H9 (cell line): Measurements from ENCODE around the gene DUSP5. TPM values are rescaled to one million over a fixed set of nuclear protein-coding genes. Genes with fewer than 3 reads are reported as not detected.

Source experiments
- DNase-seq: peaks from one replicate; pipeline ENCODE4 v3.0.0-alpha.2; 2017
- H2AFZ ChIP-seq: one replicate; pipeline ENCODE4 v1.6.1; 2013; ENCODE audit warnings: mild to moderate bottlenecking, low read length, control low read depth, moderate library complexity
- H2AK5ac ChIP-seq: 2 replicates; pipeline ENCODE4 v1.6.1; 2013; ENCODE audit warnings: low read length, control low read depth, mixed read lengths; ENCODE audit not compliant: insufficient read length
- H2BK120ac ChIP-seq: one replicate; pipeline ENCODE4 v1.6.1; 2013; ENCODE audit warnings: low read depth, mild to moderate bottlenecking, low read length, control low read depth, inconsistent platforms; ENCODE audit not compliant: poor library complexity, severe bottlenecking
- H2BK12ac ChIP-seq: 2 replicates; pipeline ENCODE4 v1.6.1; 2013; ENCODE audit warnings: low read length, control low read depth, mixed read lengths, low read depth; ENCODE audit not compliant: insufficient read length
- H2BK15ac ChIP-seq: 2 replicates; pipeline ENCODE4 v1.6.1; 2013; ENCODE audit warnings: low read depth, low read length, control low read depth
- H2BK20ac ChIP-seq: one replicate; pipeline ENCODE4 v1.6.1; 2013; ENCODE audit warnings: low read depth, mild to moderate bottlenecking, low read length, control low read depth, inconsistent platforms; ENCODE audit not compliant: poor library complexity, severe bottlenecking
- H2BK5ac ChIP-seq: 2 replicates; pipeline ENCODE4 v1.6.1; 2013; ENCODE audit warnings: low read length, control low read depth, mixed read lengths; ENCODE audit not compliant: insufficient read length
- H3K14ac ChIP-seq: 2 replicates; pipeline ENCODE4 v1.6.1; 2013; ENCODE audit warnings: low read length, control low read depth; ENCODE audit not compliant: insufficient read depth
- H3K18ac ChIP-seq: 2 replicates; pipeline ENCODE4 v1.6.1; 2013; ENCODE audit warnings: low read depth, mild to moderate bottlenecking, mixed read lengths, low read length, control low read depth; ENCODE audit not compliant: insufficient read length
- H3K23ac ChIP-seq: 2 replicates; pipeline ENCODE4 v1.6.1; 2013; ENCODE audit warnings: low read length, control low read depth, mixed read lengths, low read depth; ENCODE audit not compliant: insufficient read length
- H3K23me2 ChIP-seq: 2 replicates; pipeline ENCODE4 v1.6.1; 2013; ENCODE audit warnings: low read depth, mild to moderate bottlenecking, mixed read lengths, low read length, control low read depth; ENCODE audit not compliant: insufficient read length, poor library complexity, severe bottlenecking
- H3K27ac ChIP-seq: 2 replicates; pipeline ENCODE4 v1.5.1; 2013; ENCODE audit warnings: low read length, control low read depth, mixed read lengths, low read depth; ENCODE audit not compliant: insufficient read length
- H3K27me3 ChIP-seq: 2 replicates; pipeline ENCODE4 v1.6.1; 2013; ENCODE audit warnings: low read length, control low read depth, inconsistent platforms; ENCODE audit not compliant: insufficient read depth
- H3K4ac ChIP-seq: 2 replicates; pipeline ENCODE4 v1.6.1; 2013; ENCODE audit warnings: low read depth, mild to moderate bottlenecking, control low read depth, inconsistent platforms, low read length, moderate library complexity
- H3K4me1 ChIP-seq: 2 replicates; pipeline ENCODE4 v1.6.1; 2013; ENCODE audit warnings: low read length, control low read depth, inconsistent platforms; ENCODE audit not compliant: insufficient read depth
- H3K4me2 ChIP-seq: 2 replicates; pipeline ENCODE4 v1.6.1; 2013; ENCODE audit warnings: low read length, control low read depth, mixed read lengths; ENCODE audit not compliant: insufficient read length, insufficient read depth
- H3K56ac ChIP-seq: 2 replicates; pipeline ENCODE4 v1.6.1; 2013; ENCODE audit warnings: low read depth, mild to moderate bottlenecking, mixed read lengths, low read length, control low read depth; ENCODE audit not compliant: insufficient read length
- H3K79me1 ChIP-seq: 2 replicates; pipeline ENCODE4 v1.6.1; 2013; ENCODE audit warnings: low read depth, mild to moderate bottlenecking, moderate library complexity, low read length, control low read depth, inconsistent platforms; ENCODE audit not compliant: insufficient read depth, poor library complexity, severe bottlenecking
- H3K79me2 ChIP-seq: 2 replicates; pipeline ENCODE4 v1.6.1; 2013; ENCODE audit warnings: low read length, control low read depth, inconsistent platforms; ENCODE audit not compliant: insufficient read depth
- H3K9ac ChIP-seq: 2 replicates; pipeline ENCODE4 v1.6.1; 2013; ENCODE audit warnings: low read length, control low read depth, mixed read lengths; ENCODE audit not compliant: insufficient read length; ENCODE audit errors: extremely low read depth
- H3K9me3 ChIP-seq: one replicate; pipeline ENCODE4 v1.6.1; 2013; ENCODE audit warnings: low read depth, low read length, inconsistent platforms; ENCODE audit not compliant: control insufficient read depth
- H3T11ph ChIP-seq: one replicate; pipeline ENCODE4 v1.6.1; 2013; ENCODE audit warnings: mild to moderate bottlenecking, low read length, control low read depth, inconsistent platforms
- H4K20me1 ChIP-seq: one replicate; pipeline ENCODE4 v1.6.1; 2013; ENCODE audit not compliant: control insufficient read depth, insufficient read length, insufficient read depth
- H4K5ac ChIP-seq: 2 replicates; pipeline ENCODE4 v1.6.1; 2013; ENCODE audit warnings: low read depth, mild to moderate bottlenecking, mixed read lengths, low read length, control low read depth; ENCODE audit not compliant: insufficient read length
- H4K8ac ChIP-seq: replicated peaks from 2 replicates; pipeline ENCODE4 v1.6.1; 2013; ENCODE audit warnings: low read length, control low read depth, mixed read lengths, low read depth; ENCODE audit not compliant: insufficient read length
- H4K91ac ChIP-seq: 2 replicates; pipeline ENCODE4 v1.6.1; 2013; ENCODE audit warnings: low read depth, mild to moderate bottlenecking, moderate library complexity, mixed read lengths, low read length, control low read depth; ENCODE audit not compliant: insufficient read length
- H3K27ac Mint-ChIP-seq, 3 experiments: 2 replicates in 2 of 3; 3 replicates in 1 of 3; pipeline ENCODE4 v1.8.0; 2020 to 2021; ENCODE audit warnings: mixed read lengths in 3 of 3, mild to moderate bottlenecking in 1 of 3, moderate library complexity in 1 of 3
- H3K27me3 Mint-ChIP-seq: 2 replicates; pipeline ENCODE4 v1.8.0; 2021; ENCODE audit warnings: low read depth, mild to moderate bottlenecking, moderate library complexity, mixed read lengths
- H3K36me3 Mint-ChIP-seq, 3 experiments: 2 replicates in 2 of 3; 3 replicates in 1 of 3; pipeline ENCODE4 v1.8.0; 2020 to 2021; ENCODE audit warnings: low read depth in 3 of 3, mixed read lengths in 3 of 3; ENCODE audit not compliant: insufficient read depth in 1 of 3
- H3K4me1 Mint-ChIP-seq, 2 experiments: 2 replicates each; pipeline ENCODE4 v1.8.0; 2020; ENCODE audit warnings: mixed read lengths in 2 of 2
- H3K4me3 Mint-ChIP-seq, 2 experiments: 2 replicates in 1 of 2; 3 replicates in 1 of 2; pipeline ENCODE4 v1.8.0; 2020 to 2021; ENCODE audit warnings: mild to moderate bottlenecking in 2 of 2, mixed read lengths in 2 of 2, moderate library complexity in 1 of 2
- H3K9me3 Mint-ChIP-seq, 2 experiments: 2 replicates in 1 of 2; 3 replicates in 1 of 2; pipeline ENCODE4 v1.8.0; 2020; ENCODE audit warnings: mild to moderate bottlenecking in 2 of 2, mixed read lengths in 2 of 2, moderate library complexity in 1 of 2
- CTCF ChIP-seq: fragments of 200-600 bp; sonication (generic); conservative IDR thresholded peaks from 3 replicates; pipeline ENCODE4 v1.8.0; 2021; ENCODE audit warnings: antibody characterized with exemption, mild to moderate bottlenecking
- WGBS: extraction: QIAGEN DNeasy Blood & Tissue Kit; methylation state at CpG from one replicate; pipeline ENCODE4 v1.1.7; 2013; ENCODE audit warnings: missing lambda C conversion rate, low lambda C conversion rate, mixed read lengths; ENCODE audit not compliant: insufficient read length; ENCODE audit errors: extremely low coverage; 5-methylcytosine and 5-hydroxymethylcytosine counted together
- total RNA-seq: library from RNA; stranded (reverse); gene quantifications from 2 replicates; pipeline ENCODE4 v1.2.1, GENCODE V29; 2021

Gene DUSP5
- total RNA-seq, 1 experiment from 2014 or later, result 29.3 TPM

GRCh38 chr10:110471566-110472139 is 26.1 kb upstream of the DUSP5 start:
- Histone ChIP-seq H4K8ac (no peak overlapping the region), H2AFZ (no peak overlapping the region), H4K91ac (no peak overlapping the region), H2BK5ac (no peak overlapping the region), H2BK20ac (no peak overlapping the region), H3K4ac (no peak overlapping the region), H3K9ac (no peak overlapping the region), H2BK120ac (no peak overlapping the region), H3K4me1 (no peaks in the 10 kb centered on the region), H2AK5ac (no peak overlapping the region), H2BK12ac (no peak overlapping the region), H2BK15ac (no peak overlapping the region), H3K4me2 (no peak overlapping the region), H3K23me2 (no peaks in the 10 kb centered on the region), H3K18ac (no peak overlapping the region), H3T11ph (no peak overlapping the region), H3K79me1 (no peaks in the 10 kb centered on the region), H4K5ac (no peak overlapping the region), H3K9me3 (no peaks in the 10 kb centered on the region), H3K27ac (no peak overlapping the region), H4K20me1 (no peaks in the 10 kb centered on the region), H3K23ac (no peak overlapping the region), H3K14ac (no peak overlapping the region), H3K27me3 (no peaks in the 10 kb centered on the region), H3K79me2 (no peaks in the 10 kb centered on the region), H3K56ac (no peak overlapping the region)
- peaks cover 2 to 6% (median 4%) of the 10 kb centered on the region in 3 experiments; a peak in 5 of 7 replicates for H3K36me3 Mint-ChIP-seq
- H3K4me3 Mint-ChIP-seq, result no peak overlapping the region
- TF ChIP-seq CTCF, result no peak
- no peak for DNase-seq
- H3K27ac Mint-ChIP-seq, result no peak overlapping the region
- H3K4me1 Mint-ChIP-seq, result peaks cover 17 to 18% of the 10 kb centered on the region in 2 experiments
- peaks cover 3% of the 10 kb centered on the region for H3K27me3 Mint-ChIP-seq
- H3K9me3 Mint-ChIP-seq, result peaks cover 7% of the 10 kb centered on the region in 2 experiments
- no CpG with 5 or more reads among the region's 5 CpGs for WGBS
